ENCODE measurements around the gene ARHGAP19.
A peak's percentile ranks its signal among the peaks of the same experiment; 100 is the strongest.

The ARHGAP19 gene

DNA sequence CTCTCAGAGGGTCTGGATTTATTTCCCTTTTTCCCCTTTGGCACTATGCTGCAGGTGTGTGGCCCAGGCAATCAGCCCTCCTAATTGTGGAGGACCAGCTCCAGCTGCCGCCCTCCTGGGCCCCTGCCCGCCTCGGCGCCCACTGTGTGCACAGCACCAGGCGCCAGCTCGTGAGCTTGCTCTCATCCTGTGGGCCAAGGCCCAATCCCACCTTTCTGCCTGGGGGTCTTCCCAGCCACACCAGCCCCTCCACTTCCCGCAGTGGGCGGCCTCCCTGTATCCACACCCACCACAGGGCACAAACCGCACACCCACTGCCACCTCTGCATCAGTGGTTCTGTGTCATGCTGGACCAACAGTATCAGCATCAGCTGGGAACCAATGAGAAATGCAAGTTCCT is 81.2 kb downstream of the ARHGAP19 start:
- TF ChIP-seq, protein P1, sequence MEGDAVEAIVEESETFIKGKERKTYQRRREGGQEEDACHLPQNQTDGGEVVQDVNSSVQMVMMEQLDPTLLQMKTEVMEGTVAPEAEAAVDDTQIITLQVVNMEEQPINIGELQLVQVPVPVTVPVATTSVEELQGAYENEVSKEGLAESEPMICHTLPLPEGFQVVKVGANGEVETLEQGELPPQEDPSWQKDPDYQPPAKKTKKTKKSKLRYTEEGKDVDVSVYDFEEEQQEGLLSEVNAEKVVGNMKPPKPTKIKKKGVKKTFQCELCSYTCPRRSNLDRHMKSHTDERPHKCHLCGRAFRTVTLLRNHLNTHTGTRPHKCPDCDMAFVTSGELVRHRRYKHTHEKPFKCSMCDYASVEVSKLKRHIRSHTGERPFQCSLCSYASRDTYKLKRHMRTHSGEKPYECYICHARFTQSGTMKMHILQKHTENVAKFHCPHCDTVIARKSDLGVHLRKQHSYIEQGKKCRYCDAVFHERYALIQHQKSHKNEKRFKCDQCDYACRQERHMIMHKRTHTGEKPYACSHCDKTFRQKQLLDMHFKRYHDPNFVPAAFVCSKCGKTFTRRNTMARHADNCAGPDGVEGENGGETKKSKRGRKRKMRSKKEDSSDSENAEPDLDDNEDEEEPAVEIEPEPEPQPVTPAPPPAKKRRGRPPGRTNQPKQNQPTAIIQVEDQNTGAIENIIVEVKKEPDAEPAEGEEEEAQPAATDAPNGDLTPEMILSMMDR (IDR thresholded peaks at IDR 0.05; ENCODE audit: insufficient read depth, low read length, poor library complexity, severe bottlenecking): no peak
- H3K4me3 ChIP-seq (replicated peaks; ENCODE audit: low read depth, low read length): no peak overlapping the region
- no peak for DNase-seq (ENCODE audit: extremely low read depth, insufficient read length)
- no peaks in the 10 kb centered on the region for H3K27me3 ChIP-seq (replicated peaks; ENCODE audit: control insufficient read depth, insufficient read depth, low read length)
- H3K36me3 ChIP-seq (ENCODE audit: control insufficient read depth, insufficient read depth, low read length): no peaks in the 10 kb centered on the region

DNA sequence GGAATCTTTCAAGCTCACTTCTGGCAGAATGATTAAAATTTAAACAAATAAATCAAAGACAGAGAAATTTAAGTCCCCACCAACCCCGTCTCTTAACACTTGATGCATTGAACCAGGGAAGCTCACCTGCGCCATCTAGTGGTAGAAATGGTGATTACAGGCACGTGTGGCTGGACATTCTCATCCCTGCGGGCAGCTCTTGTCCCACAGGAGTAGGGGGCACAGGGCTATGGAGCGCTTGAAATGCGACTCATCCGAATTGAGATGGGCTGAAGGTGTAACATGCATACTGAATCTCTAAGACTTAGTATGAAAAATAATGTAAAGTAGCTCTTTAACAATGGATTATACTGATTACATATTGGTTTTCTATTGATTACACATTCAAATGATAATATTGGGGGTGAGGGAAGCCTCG is 81.9 kb downstream of the ARHGAP19 start:
- DNase-seq (ENCODE audit: extremely low read depth, insufficient read length): no peak
- Histone ChIP-seq H3K27me3 (replicated peaks; ENCODE audit: control insufficient read depth, insufficient read depth, low read length) (no peaks in the 10 kb centered on the region), H3K36me3 (ENCODE audit: control insufficient read depth, insufficient read depth, low read length) (no peaks in the 10 kb centered on the region), H3K4me3 (replicated peaks; ENCODE audit: low read depth, low read length) (no peak overlapping the region)
- TF ChIP-seq, protein P1 (IDR thresholded peaks at IDR 0.05; ENCODE audit: insufficient read depth, low read length, poor library complexity, severe bottlenecking): peak; percentile 89

DNA sequence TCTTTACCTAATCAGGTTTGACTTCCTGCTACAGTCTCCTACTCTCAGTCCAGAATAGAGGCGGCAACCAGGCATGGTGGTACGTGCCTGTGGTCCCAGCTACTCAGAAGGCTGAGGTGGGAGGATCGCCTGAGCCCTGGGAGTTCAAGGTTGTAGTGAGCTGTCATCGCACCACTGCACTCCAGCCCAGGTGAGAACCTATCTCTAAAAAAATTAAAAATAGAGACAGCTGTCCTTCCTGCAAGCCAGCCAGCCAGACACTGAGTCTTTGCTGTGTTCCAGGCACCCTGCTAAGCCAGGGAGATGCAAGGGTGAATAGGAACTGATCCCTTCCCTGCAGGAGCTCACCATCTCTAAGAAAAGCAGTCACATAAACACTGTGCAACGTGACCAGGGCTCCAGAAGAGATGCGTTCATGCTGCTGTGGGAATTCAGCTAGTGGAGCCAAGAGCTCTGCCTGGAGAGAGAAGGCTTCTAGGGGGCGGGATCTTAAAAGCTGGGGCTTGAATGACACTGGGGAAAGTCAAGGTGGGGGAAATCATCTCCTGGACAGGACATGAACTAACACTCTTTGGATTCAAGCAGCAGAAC is 84.6 kb downstream of the ARHGAP19 start:
- Histone ChIP-seq H3K27me3 (replicated peaks; ENCODE audit: control insufficient read depth, insufficient read depth, low read length) (no peaks in the 10 kb centered on the region), H3K36me3 (ENCODE audit: control insufficient read depth, insufficient read depth, low read length) (no peaks in the 10 kb centered on the region), H3K4me3 (replicated peaks; ENCODE audit: low read depth, low read length) (no peak overlapping the region)
- TF ChIP-seq, protein P1 (IDR thresholded peaks at IDR 0.05; ENCODE audit: insufficient read depth, low read length, poor library complexity, severe bottlenecking): no peak
- no peak for DNase-seq (ENCODE audit: extremely low read depth, insufficient read length)

DNA sequence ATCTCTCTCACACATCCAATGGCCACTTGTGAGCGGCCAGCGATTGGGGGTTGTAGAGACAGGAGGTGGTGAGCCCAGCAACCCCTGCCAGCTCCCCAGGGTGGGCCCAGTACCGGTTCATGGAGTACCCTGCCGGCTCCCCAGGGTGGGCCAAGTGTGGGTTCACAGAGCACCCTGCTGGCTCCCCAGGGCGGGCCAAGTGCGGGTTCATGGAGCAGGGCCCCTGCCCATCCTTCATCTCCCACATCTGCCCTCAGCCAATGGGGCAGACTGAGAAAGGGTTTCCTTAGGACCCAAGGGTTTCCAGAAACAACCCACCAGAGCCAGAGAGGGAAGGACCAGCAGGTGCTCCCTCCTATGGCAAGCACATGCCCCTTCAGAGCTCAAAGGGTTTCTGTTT is 85.3 kb downstream of the ARHGAP19 start:
- TF ChIP-seq, protein P1 (IDR thresholded peaks at IDR 0.05; ENCODE audit: insufficient read depth, low read length, poor library complexity, severe bottlenecking): no peak
- no peak for DNase-seq (ENCODE audit: extremely low read depth, insufficient read length)
- H3K4me3 ChIP-seq (replicated peaks; ENCODE audit: low read depth, low read length): no peak overlapping the region
- no peaks in the 10 kb centered on the region for H3K36me3 ChIP-seq (ENCODE audit: control insufficient read depth, insufficient read depth, low read length)
- H3K27me3 ChIP-seq (replicated peaks; ENCODE audit: control insufficient read depth, insufficient read depth, low read length): no peaks in the 10 kb centered on the region

DNA sequence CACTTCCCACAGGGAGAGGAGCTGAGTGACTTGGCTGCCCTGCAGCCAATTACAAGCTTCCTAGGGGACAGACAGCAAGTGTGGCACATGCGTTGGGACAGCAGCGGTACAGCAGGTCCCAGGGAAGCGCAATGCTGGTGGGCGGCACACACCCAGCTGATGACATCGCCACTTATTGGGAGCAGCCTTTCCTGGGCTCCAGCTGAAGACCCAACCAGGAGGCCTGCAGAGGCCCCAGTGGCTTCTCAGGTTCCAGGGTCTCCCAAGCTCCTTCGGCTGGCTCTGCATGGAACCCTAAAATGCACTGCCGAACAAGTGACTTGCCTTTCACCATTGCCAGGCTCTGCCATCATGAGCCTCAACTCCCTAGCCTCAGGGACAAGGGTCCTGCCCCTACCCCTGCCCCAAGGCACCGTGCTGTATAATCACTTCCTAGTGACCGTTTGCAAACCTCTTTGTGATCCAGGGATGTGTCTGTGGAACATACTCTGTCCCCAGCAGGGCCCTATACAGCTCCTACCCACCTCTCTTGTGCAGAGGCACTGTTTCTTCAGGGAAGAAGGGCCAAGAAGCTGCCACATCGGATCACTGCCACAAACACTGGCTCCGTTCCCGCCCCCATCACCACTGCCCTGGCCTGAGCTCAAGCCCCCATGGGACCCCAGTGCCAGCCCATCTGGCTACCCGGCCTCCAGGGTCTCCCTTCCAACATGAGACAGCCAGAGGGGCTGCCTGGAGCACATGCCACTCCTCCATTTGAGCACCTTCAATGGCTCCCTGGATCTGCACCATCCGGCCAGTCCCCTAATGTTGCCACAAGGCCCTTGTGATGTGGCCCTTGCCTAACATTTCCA is 87.4 kb downstream of the ARHGAP19 start:
- no peaks in the 10 kb centered on the region for H3K27me3 ChIP-seq (replicated peaks; ENCODE audit: control insufficient read depth, insufficient read depth, low read length)
- H3K4me3 ChIP-seq (replicated peaks; ENCODE audit: low read depth, low read length): no peak overlapping the region
- TF ChIP-seq, protein P1 (IDR thresholded peaks at IDR 0.05; ENCODE audit: insufficient read depth, low read length, poor library complexity, severe bottlenecking): no peak
- no peak for DNase-seq (ENCODE audit: extremely low read depth, insufficient read length)
- H3K36me3 ChIP-seq (ENCODE audit: control insufficient read depth, insufficient read depth, low read length): no peaks in the 10 kb centered on the region
